OCI-LY1 (cell line): ENCODE results near the gene LRFN3.

ENCODE experiments used
- H2AFZ ChIP-seq: fragments of 200-600 bp; sonication (generic), shearing (Covaris generic); 2 replicates; pipeline ENCODE4 v1.6.0; 2014; ENCODE audit warnings: antibody characterized with exemption, mild to moderate bottlenecking, low read length
- H3F3A ChIP-seq: fragments of 200-600 bp; sonication (generic), shearing (Covaris generic); 2 replicates; pipeline ENCODE4 v1.6.0; 2014; ENCODE audit warnings: mild to moderate bottlenecking, antibody characterized with exemption, low read length, moderate library complexity; ENCODE audit not compliant: insufficient read depth
- H3K27ac ChIP-seq: fragments of 200-600 bp; sonication (generic); 2 replicates; pipeline ENCODE4 v1.5.1; 2014; ENCODE audit warnings: low read length, mixed run types, mild to moderate bottlenecking, low read depth; ENCODE audit not compliant: poor library complexity, severe bottlenecking
- H3K27me3 ChIP-seq: fragments of 200-600 bp; sonication (generic); 2 replicates; pipeline ENCODE4 v1.6.0; 2014; ENCODE audit warnings: antibody characterized with exemption, mild to moderate bottlenecking, low read length, moderate library complexity; ENCODE audit not compliant: insufficient read depth
- H3K36me3 ChIP-seq: fragments of 200-600 bp; sonication (generic); 2 replicates; pipeline ENCODE4 v1.6.1; 2014; ENCODE audit warnings: mild to moderate bottlenecking, antibody characterized with exemption, low read length, moderate library complexity, mixed read lengths; ENCODE audit not compliant: insufficient read depth
- H3K4me1 ChIP-seq: fragments of 200-600 bp; sonication (generic); 2 replicates; pipeline ENCODE4 v1.5.1; 2014; ENCODE audit warnings: mild to moderate bottlenecking, low read length, moderate library complexity; ENCODE audit not compliant: insufficient read depth, severe bottlenecking
- H3K4me2 ChIP-seq: fragments of 200-600 bp; sonication (generic), shearing (Covaris generic); 2 replicates; pipeline ENCODE4 v1.6.1; 2014; ENCODE audit warnings: low read length
- H3K4me3 ChIP-seq: fragments of 200-600 bp; sonication (generic); 2 replicates; pipeline ENCODE4 v1.5.1; 2014; ENCODE audit warnings: low read length, low read depth, mild to moderate bottlenecking, mixed read lengths; ENCODE audit not compliant: poor library complexity, severe bottlenecking
- H3K79me2 ChIP-seq: fragments of 200-600 bp; shearing (Covaris generic); 2 replicates; pipeline ENCODE4 v1.6.1; 2016; ENCODE audit warnings: mixed run types, low read length, mixed read lengths; ENCODE audit not compliant: insufficient read depth
- H3K9ac ChIP-seq: fragments of 200-600 bp; sonication (generic), shearing (Covaris generic); 2 replicates; pipeline ENCODE4 v1.6.1; 2014; ENCODE audit warnings: mild to moderate bottlenecking, low read length, mixed read lengths
- H3K9me2 ChIP-seq: fragments of 200-600 bp; sonication (generic), shearing (Covaris generic); 2 replicates; pipeline ENCODE4 v1.6.1; 2014; ENCODE audit warnings: low read depth, mild to moderate bottlenecking, low read length, mixed read lengths
- H3K9me3 ChIP-seq: fragments of 200-600 bp; shearing (Covaris generic); 2 replicates; pipeline ENCODE4 v1.6.1; 2014; ENCODE audit warnings: low read length, mixed read lengths
- H4K20me1 ChIP-seq: fragments of 200-600 bp; sonication (generic), shearing (Covaris generic); 2 replicates; pipeline ENCODE4 v1.6.0; 2016; ENCODE audit warnings: mild to moderate bottlenecking, low read length; ENCODE audit not compliant: insufficient read depth
- EZH2 ChIP-seq: fragments of 200-600 bp; sonication (generic), shearing (Covaris generic); IDR thresholded peaks from 2 replicates; pipeline ENCODE4 v1.8.0; 2017; ENCODE audit warnings: borderline replicate concordance, mixed run types, mild to moderate bottlenecking, antibody characterized with exemption, low read length, moderate library complexity, mixed read lengths
- TF ChIP-seq, protein P1 (sequence below): fragments of 200-600 bp; sonication (generic), shearing (Covaris generic); IDR thresholded peaks from 2 replicates; pipeline ENCODE4 v1.5.1; 2017; ENCODE audit warnings: mild to moderate bottlenecking, antibody characterized with exemption, low read length, moderate library complexity, mixed read lengths

The LRFN3 gene

GRCh38 chr19:35925501-35925900 lies 10.7 kb upstream of the LRFN3 start:
- Histone ChIP-seq H3K4me2 (no peak overlapping the region), H3K9me2 (no peaks in the 10 kb centered on the region)

DNA sequence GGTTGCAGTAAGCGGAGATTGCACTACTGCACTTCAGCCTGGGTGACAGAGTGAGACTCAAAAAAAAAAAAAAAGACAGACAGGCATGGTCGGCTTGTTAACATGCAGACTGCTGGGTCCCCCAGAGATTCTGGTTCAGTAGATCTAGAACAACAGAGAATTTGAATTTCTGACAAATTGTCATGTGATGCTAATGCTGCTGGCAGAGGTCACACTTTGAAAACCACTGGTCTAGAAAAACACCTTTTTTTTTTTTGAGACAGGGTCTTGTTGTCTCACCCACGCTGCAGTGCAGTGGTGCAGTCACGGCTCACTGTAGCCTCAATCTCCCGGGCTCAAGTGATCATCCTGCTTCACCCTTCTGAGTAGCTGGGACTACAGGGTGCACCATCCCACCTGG lies 7.7 kb upstream of the LRFN3 start:
- H3K79me2 ChIP-seq, result no peaks in the 10 kb centered on the region
- no peaks in the 10 kb centered on the region for H4K20me1 ChIP-seq
- H3K4me3 ChIP-seq, result no peak overlapping the region
- H3K4me1 ChIP-seq, result peaks cover 19% of the 10 kb centered on the region
- H3K27ac ChIP-seq, result no peak overlapping the region
- 0 out of 2 replicates have a peak, but pooled peaks cover 7% of the 10 kb centered on the region for H3K9me3 ChIP-seq
- 0 out of 2 replicates have a peak overlapping the region, but pooled peaks have one; percentile 15 for H3K9ac ChIP-seq
- TF ChIP-seq, protein P1, sequence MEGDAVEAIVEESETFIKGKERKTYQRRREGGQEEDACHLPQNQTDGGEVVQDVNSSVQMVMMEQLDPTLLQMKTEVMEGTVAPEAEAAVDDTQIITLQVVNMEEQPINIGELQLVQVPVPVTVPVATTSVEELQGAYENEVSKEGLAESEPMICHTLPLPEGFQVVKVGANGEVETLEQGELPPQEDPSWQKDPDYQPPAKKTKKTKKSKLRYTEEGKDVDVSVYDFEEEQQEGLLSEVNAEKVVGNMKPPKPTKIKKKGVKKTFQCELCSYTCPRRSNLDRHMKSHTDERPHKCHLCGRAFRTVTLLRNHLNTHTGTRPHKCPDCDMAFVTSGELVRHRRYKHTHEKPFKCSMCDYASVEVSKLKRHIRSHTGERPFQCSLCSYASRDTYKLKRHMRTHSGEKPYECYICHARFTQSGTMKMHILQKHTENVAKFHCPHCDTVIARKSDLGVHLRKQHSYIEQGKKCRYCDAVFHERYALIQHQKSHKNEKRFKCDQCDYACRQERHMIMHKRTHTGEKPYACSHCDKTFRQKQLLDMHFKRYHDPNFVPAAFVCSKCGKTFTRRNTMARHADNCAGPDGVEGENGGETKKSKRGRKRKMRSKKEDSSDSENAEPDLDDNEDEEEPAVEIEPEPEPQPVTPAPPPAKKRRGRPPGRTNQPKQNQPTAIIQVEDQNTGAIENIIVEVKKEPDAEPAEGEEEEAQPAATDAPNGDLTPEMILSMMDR, result no peak
- TF ChIP-seq EZH2, result no peak
- no peaks in the 10 kb centered on the region; the same call in 1 of the 2 replicates for H3K36me3 ChIP-seq
- H2AFZ ChIP-seq, result no peak overlapping the region
- no peaks in the 10 kb centered on the region for H3K9me2 ChIP-seq
- H3F3A ChIP-seq, result no peaks in the 10 kb centered on the region
- H3K4me2 ChIP-seq, result 0 out of 2 replicates have a peak overlapping the region, but pooled peaks have one; percentile 13
- peaks cover 11% of the 10 kb centered on the region; the same call in 1 of the 2 replicates for H3K27me3 ChIP-seq

More at GRCh38 chr19:35925501-35925900, 10.7 kb upstream of the LRFN3 start:
- 0 out of 2 replicates have a peak, but pooled peaks cover 7% of the 10 kb centered on the region for H3K9me3 ChIP-seq
- no peaks in the 10 kb centered on the region for H3K79me2 ChIP-seq
- H4K20me1 ChIP-seq, result no peaks in the 10 kb centered on the region
- no peak overlapping the region for H3K4me3 ChIP-seq
- no peaks in the 10 kb centered on the region for H3F3A ChIP-seq
- H3K36me3 ChIP-seq, result no peaks in the 10 kb centered on the region; the same call in 1 of the 2 replicates
- no peak overlapping the region for H3K27ac ChIP-seq
- peaks cover 8% of the 10 kb centered on the region for H3K4me1 ChIP-seq
- TF ChIP-seq, protein P1, result no peak
- no peak for TF ChIP-seq EZH2
- H2AFZ ChIP-seq, result no peak overlapping the region
- H3K27me3 ChIP-seq, result peaks cover 11% of the 10 kb centered on the region; the same call in 1 of the 2 replicates
- H3K9ac ChIP-seq, result no peak overlapping the region

GRCh38 chr19:35929876-35930275 lies 6.3 kb upstream of the LRFN3 start:
- Histone ChIP-seq H3K9me2 (no peaks in the 10 kb centered on the region), H3F3A (no peaks in the 10 kb centered on the region), H3K9me3 (0 out of 2 replicates have a peak, but pooled peaks cover 7% of the 10 kb centered on the region), H3K4me1 (peaks cover 19% of the 10 kb centered on the region), H3K4me2 (no peak overlapping the region), H3K27ac (no peak overlapping the region), H4K20me1 (no peaks in the 10 kb centered on the region), H3K4me3 (no peak overlapping the region), H3K79me2 (no peaks in the 10 kb centered on the region), H2AFZ (no peak overlapping the region), H3K36me3 (no peaks in the 10 kb centered on the region; the same call in 1 of the 2 replicates), H3K9ac (no peak overlapping the region), H3K27me3 (peaks cover 11% of the 10 kb centered on the region; the same call in 1 of the 2 replicates)
- TF ChIP-seq, protein P1, result no peak
- no peak for TF ChIP-seq EZH2
